H9 (cell line): ENCODE data around the gene AMIGO1. TPM values are rescaled to one million over a fixed set of nuclear protein-coding genes. Genes with fewer than 3 reads are reported as not detected.
A peak's percentile ranks its signal among the peaks of the same experiment; 100 is the strongest.

Source experiments
- DNase-seq: peaks from one replicate; pipeline ENCODE4 v3.0.0-alpha.2; 2017
- H2AFZ ChIP-seq: one replicate; pipeline ENCODE4 v1.6.1; 2013; ENCODE audit warnings: mild to moderate bottlenecking, low read length, control low read depth, moderate library complexity
- H2AK5ac ChIP-seq: 2 replicates; pipeline ENCODE4 v1.6.1; 2013; ENCODE audit warnings: low read length, control low read depth, mixed read lengths; ENCODE audit not compliant: insufficient read length
- H2BK120ac ChIP-seq: one replicate; pipeline ENCODE4 v1.6.1; 2013; ENCODE audit warnings: low read depth, mild to moderate bottlenecking, low read length, control low read depth, inconsistent platforms; ENCODE audit not compliant: poor library complexity, severe bottlenecking
- H2BK12ac ChIP-seq: 2 replicates; pipeline ENCODE4 v1.6.1; 2013; ENCODE audit warnings: low read length, control low read depth, mixed read lengths, low read depth; ENCODE audit not compliant: insufficient read length
- H2BK15ac ChIP-seq: 2 replicates; pipeline ENCODE4 v1.6.1; 2013; ENCODE audit warnings: low read depth, low read length, control low read depth
- H2BK20ac ChIP-seq: one replicate; pipeline ENCODE4 v1.6.1; 2013; ENCODE audit warnings: low read depth, mild to moderate bottlenecking, low read length, control low read depth, inconsistent platforms; ENCODE audit not compliant: poor library complexity, severe bottlenecking
- H2BK5ac ChIP-seq: 2 replicates; pipeline ENCODE4 v1.6.1; 2013; ENCODE audit warnings: low read length, control low read depth, mixed read lengths; ENCODE audit not compliant: insufficient read length
- H3K14ac ChIP-seq: 2 replicates; pipeline ENCODE4 v1.6.1; 2013; ENCODE audit warnings: low read length, control low read depth; ENCODE audit not compliant: insufficient read depth
- H3K18ac ChIP-seq: 2 replicates; pipeline ENCODE4 v1.6.1; 2013; ENCODE audit warnings: low read depth, mild to moderate bottlenecking, mixed read lengths, low read length, control low read depth; ENCODE audit not compliant: insufficient read length
- H3K23ac ChIP-seq: 2 replicates; pipeline ENCODE4 v1.6.1; 2013; ENCODE audit warnings: low read length, control low read depth, mixed read lengths, low read depth; ENCODE audit not compliant: insufficient read length
- H3K23me2 ChIP-seq: 2 replicates; pipeline ENCODE4 v1.6.1; 2013; ENCODE audit warnings: low read depth, mild to moderate bottlenecking, mixed read lengths, low read length, control low read depth; ENCODE audit not compliant: insufficient read length, poor library complexity, severe bottlenecking
- H3K27ac ChIP-seq: 2 replicates; pipeline ENCODE4 v1.5.1; 2013; ENCODE audit warnings: low read length, control low read depth, mixed read lengths, low read depth; ENCODE audit not compliant: insufficient read length
- H3K27me3 ChIP-seq: 2 replicates; pipeline ENCODE4 v1.6.1; 2013; ENCODE audit warnings: low read length, control low read depth, inconsistent platforms; ENCODE audit not compliant: insufficient read depth
- H3K4ac ChIP-seq: 2 replicates; pipeline ENCODE4 v1.6.1; 2013; ENCODE audit warnings: low read depth, mild to moderate bottlenecking, control low read depth, inconsistent platforms, low read length, moderate library complexity
- H3K4me1 ChIP-seq: 2 replicates; pipeline ENCODE4 v1.6.1; 2013; ENCODE audit warnings: low read length, control low read depth, inconsistent platforms; ENCODE audit not compliant: insufficient read depth
- H3K4me2 ChIP-seq: 2 replicates; pipeline ENCODE4 v1.6.1; 2013; ENCODE audit warnings: low read length, control low read depth, mixed read lengths; ENCODE audit not compliant: insufficient read length, insufficient read depth
- H3K56ac ChIP-seq: 2 replicates; pipeline ENCODE4 v1.6.1; 2013; ENCODE audit warnings: low read depth, mild to moderate bottlenecking, mixed read lengths, low read length, control low read depth; ENCODE audit not compliant: insufficient read length
- H3K79me1 ChIP-seq: 2 replicates; pipeline ENCODE4 v1.6.1; 2013; ENCODE audit warnings: low read depth, mild to moderate bottlenecking, moderate library complexity, low read length, control low read depth, inconsistent platforms; ENCODE audit not compliant: insufficient read depth, poor library complexity, severe bottlenecking
- H3K79me2 ChIP-seq: 2 replicates; pipeline ENCODE4 v1.6.1; 2013; ENCODE audit warnings: low read length, control low read depth, inconsistent platforms; ENCODE audit not compliant: insufficient read depth
- H3K9ac ChIP-seq: 2 replicates; pipeline ENCODE4 v1.6.1; 2013; ENCODE audit warnings: low read length, control low read depth, mixed read lengths; ENCODE audit not compliant: insufficient read length; ENCODE audit errors: extremely low read depth
- H3K9me3 ChIP-seq: one replicate; pipeline ENCODE4 v1.6.1; 2013; ENCODE audit warnings: low read depth, low read length, inconsistent platforms; ENCODE audit not compliant: control insufficient read depth
- H3T11ph ChIP-seq: one replicate; pipeline ENCODE4 v1.6.1; 2013; ENCODE audit warnings: mild to moderate bottlenecking, low read length, control low read depth, inconsistent platforms
- H4K20me1 ChIP-seq: one replicate; pipeline ENCODE4 v1.6.1; 2013; ENCODE audit not compliant: control insufficient read depth, insufficient read length, insufficient read depth
- H4K5ac ChIP-seq: 2 replicates; pipeline ENCODE4 v1.6.1; 2013; ENCODE audit warnings: low read depth, mild to moderate bottlenecking, mixed read lengths, low read length, control low read depth; ENCODE audit not compliant: insufficient read length
- H4K8ac ChIP-seq: replicated peaks from 2 replicates; pipeline ENCODE4 v1.6.1; 2013; ENCODE audit warnings: low read length, control low read depth, mixed read lengths, low read depth; ENCODE audit not compliant: insufficient read length
- H4K91ac ChIP-seq: 2 replicates; pipeline ENCODE4 v1.6.1; 2013; ENCODE audit warnings: low read depth, mild to moderate bottlenecking, moderate library complexity, mixed read lengths, low read length, control low read depth; ENCODE audit not compliant: insufficient read length
- H3K27ac Mint-ChIP-seq, 3 experiments: 2 replicates in 2 of 3; 3 replicates in 1 of 3; pipeline ENCODE4 v1.8.0; 2020 to 2021; ENCODE audit warnings: mixed read lengths in 3 of 3, mild to moderate bottlenecking in 1 of 3, moderate library complexity in 1 of 3
- H3K27me3 Mint-ChIP-seq: 2 replicates; pipeline ENCODE4 v1.8.0; 2021; ENCODE audit warnings: low read depth, mild to moderate bottlenecking, moderate library complexity, mixed read lengths
- H3K36me3 Mint-ChIP-seq, 3 experiments: 2 replicates in 2 of 3; 3 replicates in 1 of 3; pipeline ENCODE4 v1.8.0; 2020 to 2021; ENCODE audit warnings: low read depth in 3 of 3, mixed read lengths in 3 of 3; ENCODE audit not compliant: insufficient read depth in 1 of 3
- H3K4me1 Mint-ChIP-seq, 2 experiments: 2 replicates each; pipeline ENCODE4 v1.8.0; 2020; ENCODE audit warnings: mixed read lengths in 2 of 2
- H3K4me3 Mint-ChIP-seq, 2 experiments: 2 replicates in 1 of 2; 3 replicates in 1 of 2; pipeline ENCODE4 v1.8.0; 2020 to 2021; ENCODE audit warnings: mild to moderate bottlenecking in 2 of 2, mixed read lengths in 2 of 2, moderate library complexity in 1 of 2
- H3K9me3 Mint-ChIP-seq, 2 experiments: 2 replicates in 1 of 2; 3 replicates in 1 of 2; pipeline ENCODE4 v1.8.0; 2020; ENCODE audit warnings: mild to moderate bottlenecking in 2 of 2, mixed read lengths in 2 of 2, moderate library complexity in 1 of 2
- CTCF ChIP-seq: fragments of 200-600 bp; sonication (generic); conservative IDR thresholded peaks from 3 replicates; pipeline ENCODE4 v1.8.0; 2021; ENCODE audit warnings: antibody characterized with exemption, mild to moderate bottlenecking
- WGBS: extraction: QIAGEN DNeasy Blood & Tissue Kit; methylation state at CpG from one replicate; pipeline ENCODE4 v1.1.7; 2013; ENCODE audit warnings: missing lambda C conversion rate, low lambda C conversion rate, mixed read lengths; ENCODE audit not compliant: insufficient read length; ENCODE audit errors: extremely low coverage; 5-methylcytosine and 5-hydroxymethylcytosine counted together
- total RNA-seq: library from RNA; stranded (reverse); gene quantifications from 2 replicates; pipeline ENCODE4 v1.2.1, GENCODE V29; 2021

AMIGO1 gene
- total RNA-seq, 1 experiment from 2014 or later: 4.1 TPM

- H4K5ac ChIP-seq: no peak overlapping the region
- H2BK20ac ChIP-seq: no peak overlapping the region
- no peak overlapping the region for H2BK120ac ChIP-seq
- no peak overlapping the region for H3K4ac ChIP-seq
- no peak overlapping the region for H3K14ac ChIP-seq
- H3K56ac ChIP-seq: no peak overlapping the region
- DNase-seq: peak; percentile 73
- H2BK12ac ChIP-seq: no peak overlapping the region
- no peak overlapping the region for H3T11ph ChIP-seq
- H3K4me1 ChIP-seq: peaks cover under 1% of the 10 kb centered on the region; the same call in 1 of the 2 replicates
- no peak overlapping the region for H4K8ac ChIP-seq
- no peak overlapping the region for H3K23ac ChIP-seq
- no peak overlapping the region for H2BK15ac ChIP-seq
- no peak overlapping the region for H2AK5ac ChIP-seq
- H3K9me3 ChIP-seq: no peaks in the 10 kb centered on the region
- peaks cover 2 to 13% of the 10 kb centered on the region in 2 experiments for H3K4me1 Mint-ChIP-seq
- H3K27me3 ChIP-seq: no peaks in the 10 kb centered on the region
- H3K27me3 Mint-ChIP-seq: no peaks in the 10 kb centered on the region
- H2BK5ac ChIP-seq: no peak overlapping the region
- no peaks in the 10 kb centered on the region for H3K79me1 ChIP-seq
- H3K27ac ChIP-seq: no peak overlapping the region
- no peak overlapping the region for H3K9ac ChIP-seq
- no peak overlapping the region for H3K18ac ChIP-seq
- no CpG with 5 or more reads among the region's 11 CpGs for WGBS
- no peaks in the 10 kb centered on the region for H3K23me2 ChIP-seq
- no peaks in the 10 kb centered on the region for H4K20me1 ChIP-seq
- peak; percentile 78 for TF ChIP-seq CTCF
- peaks cover 5 to 53% (median 11%) of the 10 kb centered on the region in 3 experiments; a peak in 5 of 7 replicates for H3K36me3 Mint-ChIP-seq
- H3K4me3 Mint-ChIP-seq: no peak overlapping the region
- no peak overlapping the region for H3K4me2 ChIP-seq
- H3K9me3 Mint-ChIP-seq: no peaks in the 10 kb centered on the region
- no peak overlapping the region for H4K91ac ChIP-seq
- no peaks in the 10 kb centered on the region for H3K79me2 ChIP-seq
- H2AFZ ChIP-seq: no peak overlapping the region
- H3K27ac Mint-ChIP-seq: no peak overlapping the region
Measured at GRCh38 chr1:109490029-109490933, 19.2 kb downstream of the AMIGO1 start.
